GM12892 (cell line): ENCODE results near the gene ZNF613.

Experiments used
- POLR2A ChIP-seq: IDR thresholded peaks from 2 replicates; pipeline ENCODE4 v1.6.1; 2011; ENCODE audit warnings: low read depth, low read length, control low read depth
- POLR2AphosphoS5 ChIP-seq: IDR thresholded peaks from 2 replicates; pipeline ENCODE4 v1.6.1; 2011; ENCODE audit warnings: low read depth, low read length, control low read depth
- TAF1 ChIP-seq: IDR thresholded peaks from 2 replicates; pipeline ENCODE4 v1.6.1; 2011; ENCODE audit warnings: low read depth, mild to moderate bottlenecking, control low read depth, low read length, borderline replicate concordance

- TF ChIP-seq POLR2AphosphoS5 = no peak
- TF ChIP-seq POLR2A = no peak
- TF ChIP-seq TAF1 = no peak
Observed at GRCh38 chr19:51889934-51890333, 37.3 kb upstream of the ZNF613 start.
